Activated CD4-positive, alpha-beta T cell treated with anti-CD3 and anti-CD28 coated beads for 36 hours (primary cell): Measurements from ENCODE around the gene PHYH. TPM values are rescaled to one million over a fixed set of nuclear protein-coding genes. Genes with fewer than 3 reads are reported as not detected.
"Not testable (repeated sequence)": the region's sequence is repeated elsewhere in the genome, so short reads cannot be mapped to it uniquely, and the experiment has no call there.

ENCODE experiments used
- ATAC-seq: fragments of 200-7000 bp; cut with Tn5 transposase; one replicate; pipeline ENCODE4 v1.10.0; 2021; ENCODE audit warnings: mild to moderate bottlenecking, moderate library complexity
- CTCF ChIA-PET: fragments of 350-600 bp; sonication (Branson Sonifier 250); formaldehyde crosslinking; loops from one replicate; lab custom pipeline; 2021; ENCODE audit warnings: antibody characterized with exemption; lab: Charles Lee
- POLR2A ChIA-PET: fragments of 350-600 bp; sonication (Branson Sonifier 250); formaldehyde crosslinking; loops from one replicate; lab custom pipeline; 2021; ENCODE audit warnings: antibody characterized with exemption, inconsistent platforms; lab: Charles Lee
- DNase-seq: peaks from one replicate; pipeline ENCODE4 v3.0.0-alpha.2; 2020
- H3K27ac Mint-ChIP-seq: one replicate; pipeline ENCODE4 v1.8.0; 2021; ENCODE audit warnings: mixed read lengths
- H3K27me3 Mint-ChIP-seq: one replicate; pipeline ENCODE4 v1.8.0; 2021; ENCODE audit warnings: mixed read lengths
- H3K36me3 Mint-ChIP-seq: one replicate; pipeline ENCODE4 v1.8.0; 2021; ENCODE audit warnings: low read depth, mixed read lengths
- H3K4me1 Mint-ChIP-seq: one replicate; pipeline ENCODE4 v1.8.0; 2021; ENCODE audit warnings: mixed read lengths
- H3K4me3 Mint-ChIP-seq: one replicate; pipeline ENCODE4 v1.8.0; 2021; ENCODE audit warnings: mild to moderate bottlenecking, moderate library complexity, mixed read lengths
- H3K9me3 Mint-ChIP-seq: one replicate; pipeline ENCODE4 v1.8.0; 2021; ENCODE audit warnings: low read depth, mixed read lengths
- intact Hi-C, 2 experiments: fragments of 100-400 bp; cut with DNase I in 1 of 2; cut with micrococcal nuclease in 1 of 2; formaldehyde crosslinking; loops; one replicate each; pipeline versions ENCODE4 v1.14.2 to v1.15.1; 2022 to 2024; cut with DNase I, micrococcal nuclease
- total RNA-seq, 2 experiments: library from RNA; stranded (reverse); gene quantifications; one replicate each; pipeline ENCODE4 v1.2.3, GENCODE V29; 2021

PHYH gene
- total RNA-seq, 2 experiments from 2014 or later = 11.7 to 12.8 TPM

- Mint-ChIP-seq H3K27ac (no peak overlapping the region), H3K4me1 (peaks cover 15% of the 10 kb centered on the region), H3K27me3 (no peaks in the 10 kb centered on the region), H3K36me3 (peaks cover 8% of the 10 kb centered on the region), H3K9me3 (no peaks in the 10 kb centered on the region), H3K4me3 (no peak overlapping the region)
- intact Hi-C loops = no loop called here
- DNase-seq (no peak), ATAC-seq (no peak)
- ChIA-PET POLR2A (no interaction called here), CTCF (no interaction called here)
Observed at GRCh38 chr10:13296476-13296875, 3.4 kb downstream of the PHYH start.

- ATAC-seq = no peak
- Mint-ChIP-seq H3K4me3 (no peak overlapping the region), H3K36me3 (peaks cover 12% of the 10 kb centered on the region), H3K27me3 (no peaks in the 10 kb centered on the region), H3K27ac (no peak overlapping the region), H3K9me3 (no peaks in the 10 kb centered on the region), H3K4me1 (peaks cover 5% of the 10 kb centered on the region)
- ChIA-PET POLR2A (no interaction called here), CTCF (no interaction called here)
- intact Hi-C loops = no loop called here
- no peak for DNase-seq
Observed at GRCh38 chr10:13294784-13295183, 5.1 kb downstream of the PHYH start.

GRCh38 chr10:13291821-13292773 is 7.8 kb downstream of the PHYH start:
- Mint-ChIP-seq H3K4me3 (no peak overlapping the region), H3K4me1 (peaks cover 6% of the 10 kb centered on the region), H3K27ac (no peak overlapping the region), H3K36me3 (peaks cover 21% of the 10 kb centered on the region), H3K27me3 (no peaks in the 10 kb centered on the region), H3K9me3 (no peaks in the 10 kb centered on the region)
- no peak for DNase-seq
- ChIA-PET CTCF (interaction anchor here (1.1 kb wide), 1 partner anchor 11 kb away, joined by 3 read pairs; no protein-coding TSS in a partner anchor), POLR2A (interaction anchor here (0.6 kb wide), 1 partner anchor 144 kb away, joined by 6 read pairs; no protein-coding TSS in a partner anchor)
- intact Hi-C loops = no loop called here
- ATAC-seq = no peak

- intact Hi-C loops = no loop called here
- ChIA-PET CTCF (no interaction called here), POLR2A (no interaction called here)
- DNase-seq (no peak), ATAC-seq (no peak)
- Mint-ChIP-seq H3K27me3 (no peaks in the 10 kb centered on the region), H3K9me3 (no peaks in the 10 kb centered on the region), H3K36me3 (peaks cover 21% of the 10 kb centered on the region), H3K4me1 (peaks cover 6% of the 10 kb centered on the region), H3K27ac (no peak overlapping the region), H3K4me3 (no peak overlapping the region)
Observed at GRCh38 chr10:13291061-13291460, 8.8 kb downstream of the PHYH start.

GRCh38 chr10:13284050-13284449 is 15.8 kb downstream of the PHYH start:
- H3K4me3 Mint-ChIP-seq = no peak overlapping the region
- ChIA-PET CTCF (no interaction called here), POLR2A (no interaction called here)
- no peak for ATAC-seq
- no peak for DNase-seq
- no peak overlapping the region for H3K27ac Mint-ChIP-seq
- no peaks in the 10 kb centered on the region for H3K9me3 Mint-ChIP-seq
- H3K36me3 Mint-ChIP-seq = peaks cover 13% of the 10 kb centered on the region
- no peaks in the 10 kb centered on the region for H3K27me3 Mint-ChIP-seq
- H3K4me1 Mint-ChIP-seq = peaks cover 6% of the 10 kb centered on the region
- intact Hi-C loops = no loop called here

GRCh38 chr10:13282348-13282747 is 17.5 kb downstream of the PHYH start:
- not testable (repeated sequence) for H3K4me3 Mint-ChIP-seq, ATAC-seq
- CTCF ChIA-PET = interaction anchor here (0.7 kb wide), 1 partner anchor 10 kb away, joined by 4 read pairs; no protein-coding TSS in a partner anchor

GRCh38 chr10:13276749-13277365 is 23.0 kb downstream of the PHYH start:
- CTCF ChIA-PET = interaction anchor here (0.9 to 1.1 kb wide), 2 partner anchors 9 to 31 kb away, joined by 3 read pairs; no protein-coding TSS in a partner anchor
- DNase-seq (no peak), ATAC-seq (no peak)
- intact Hi-C loops = no loop called here
- no peaks in the 10 kb centered on the region for H3K9me3 Mint-ChIP-seq
- no peaks in the 10 kb centered on the region for H3K4me1 Mint-ChIP-seq
- peaks cover 2% of the 10 kb centered on the region for H3K36me3 Mint-ChIP-seq
- no peaks in the 10 kb centered on the region for H3K27me3 Mint-ChIP-seq
- H3K27ac Mint-ChIP-seq = no peak overlapping the region
- no peak overlapping the region for H3K4me3 Mint-ChIP-seq
- POLR2A ChIA-PET = no interaction called here

More at GRCh38 chr10:13282348-13282747, 17.5 kb downstream of the PHYH start:
- H3K4me1 Mint-ChIP-seq, H3K27me3 Mint-ChIP-seq, intact Hi-C loops, H3K36me3 Mint-ChIP-seq, H3K27ac Mint-ChIP-seq, POLR2A ChIA-PET, H3K9me3 Mint-ChIP-seq, DNase-seq: not testable (repeated sequence)

- H3K27ac Mint-ChIP-seq, H3K4me3 Mint-ChIP-seq, H3K36me3 Mint-ChIP-seq, H3K4me1 Mint-ChIP-seq, POLR2A ChIA-PET, H3K27me3 Mint-ChIP-seq, DNase-seq, intact Hi-C loops, ATAC-seq, H3K9me3 Mint-ChIP-seq: not testable (repeated sequence)
- CTCF ChIA-PET = interaction anchor here (0.9 kb wide), 1 partner anchor 9 kb away, joined by 3 read pairs; no protein-coding TSS in a partner anchor
Observed at GRCh38 chr10:13276146-13276545, 23.7 kb downstream of the PHYH start.

- POLR2A ChIA-PET = no interaction called here
- no peak overlapping the region for H3K27ac Mint-ChIP-seq
- H3K9me3 Mint-ChIP-seq = no peaks in the 10 kb centered on the region
- intact Hi-C loops = no loop called here
- DNase-seq = no peak
- no peaks in the 10 kb centered on the region for H3K36me3 Mint-ChIP-seq
- no peak for ATAC-seq
- H3K27me3 Mint-ChIP-seq = no peaks in the 10 kb centered on the region
- no peak overlapping the region for H3K4me3 Mint-ChIP-seq
- no peaks in the 10 kb centered on the region for H3K4me1 Mint-ChIP-seq
- CTCF ChIA-PET = interaction anchor here (0.6 to 1.6 kb wide), 4 partner anchors 28 to 139 kb away, joined by 3 to 9 read pairs (median 4); partner anchors contain the start of gene PHYH
Observed at GRCh38 chr10:13272164-13272571, 27.7 kb downstream of the PHYH start.

- ATAC-seq (peak; percentile 64), DNase-seq (peak; percentile 72)
- H3K27ac Mint-ChIP-seq = no peak overlapping the region
- H3K4me3 Mint-ChIP-seq = no peak overlapping the region
- no peaks in the 10 kb centered on the region for H3K36me3 Mint-ChIP-seq
- POLR2A ChIA-PET = no interaction called here
- H3K9me3 Mint-ChIP-seq = no peaks in the 10 kb centered on the region
- no peaks in the 10 kb centered on the region for H3K27me3 Mint-ChIP-seq
- H3K4me1 Mint-ChIP-seq = no peaks in the 10 kb centered on the region
- CTCF ChIA-PET = interaction anchor here (0.6 to 1.6 kb wide), 4 partner anchors 29 to 139 kb away, joined by 3 to 9 read pairs (median 4); partner anchors contain the start of gene PHYH
- intact Hi-C loops = loop anchor here in 1 of 2 experiments (2.0 kb wide), 1 partner anchor 31 kb away; no protein-coding TSS in a partner anchor
Observed at GRCh38 chr10:13271552-13272163, 28.2 kb downstream of the PHYH start.

GRCh38 chr10:13270877-13271551 is 28.9 kb downstream of the PHYH start:
- ChIA-PET POLR2A (no interaction called here), CTCF (no interaction called here)
- H3K27me3 Mint-ChIP-seq = peaks cover 2% of the 10 kb centered on the region
- no peaks in the 10 kb centered on the region for H3K36me3 Mint-ChIP-seq
- H3K9me3 Mint-ChIP-seq = no peaks in the 10 kb centered on the region
- no peak overlapping the region for H3K4me3 Mint-ChIP-seq
- intact Hi-C loops = loop anchor here in 1 of 2 experiments (2.0 kb wide), 1 partner anchor 32 kb away; no protein-coding TSS in a partner anchor
- ATAC-seq (no peak), DNase-seq (no peak)
- H3K27ac Mint-ChIP-seq = no peak overlapping the region
- no peaks in the 10 kb centered on the region for H3K4me1 Mint-ChIP-seq
